OCI-LY7 (cell line): ENCODE results near the gene SLC16A6.
"Not testable (repeated sequence)": the region's sequence is repeated elsewhere in the genome, so short reads cannot be mapped to it uniquely, and the experiment has no call there.

Experiments used
- CTCF ChIP-seq: fragments of 200-600 bp; sonication (generic); conservative IDR thresholded peaks from 2 replicates; pipeline ENCODE4 v1.5.1; 2014; ENCODE audit warnings: mild to moderate bottlenecking, antibody characterized with exemption, low read length, moderate library complexity, mixed read lengths
- EZH2phosphoT487 ChIP-seq: fragments of 200-600 bp; sonication (generic); IDR thresholded peaks from 2 replicates; pipeline ENCODE4 v1.6.1; 2018; ENCODE audit warnings: low read depth, borderline replicate concordance, mild to moderate bottlenecking, mixed run types, antibody characterized with exemption, low read length, moderate library complexity, mixed read lengths

GRCh38 chr17:68219429-68219828 is 71.5 kb downstream of the SLC16A6 start:
- TF ChIP-seq CTCF, EZH2phosphoT487: not testable (repeated sequence)
